ENCODE data around the gene RGS4. TPM values are rescaled to one million over a fixed set of nuclear protein-coding genes. Genes with fewer than 3 reads are reported as not detected.

RGS4 gene
- total RNA-seq, 1 experiment from 2014 or later = not detected

- Histone ChIP-seq H3K4me2 (ENCODE audit: insufficient read depth, insufficient read length, low read length) (no peak overlapping the region), H3K18ac (ENCODE audit: insufficient read length, low read depth, low read length) (no peak overlapping the region), H3K9ac (ENCODE audit: extremely low read depth, insufficient read length, low read length) (no peak overlapping the region), H3K23me2 (ENCODE audit: insufficient read length, low read depth, low read length, poor library complexity, severe bottlenecking) (no peaks in the 10 kb centered on the region), H4K91ac (ENCODE audit: insufficient read length, low read depth, low read length) (no peak overlapping the region), H2AK5ac (ENCODE audit: insufficient read length, low read length) (no peak overlapping the region), H4K5ac (ENCODE audit: insufficient read length, low read depth, low read length) (no peak overlapping the region), H3K27ac (ENCODE audit: insufficient read length, low read depth, low read length) (no peak overlapping the region), H3K23ac (ENCODE audit: insufficient read length, low read depth, low read length) (no peak overlapping the region), H3K56ac (ENCODE audit: insufficient read length, low read depth, low read length) (no peak overlapping the region), H2BK120ac (ENCODE audit: low read depth, low read length, poor library complexity, severe bottlenecking) (no peak overlapping the region), H3K9me3 (ENCODE audit: control insufficient read depth, low read depth, low read length) (no peaks in the 10 kb centered on the region), H2AFZ (ENCODE audit: low read length) (no peak overlapping the region), H4K20me1 (ENCODE audit: control insufficient read depth, insufficient read depth, insufficient read length) (no peaks in the 10 kb centered on the region), H3K27me3 (ENCODE audit: insufficient read depth, low read length) (no peaks in the 10 kb centered on the region), H3K4me1 (ENCODE audit: insufficient read depth, low read length) (no peaks in the 10 kb centered on the region), H3K79me2 (ENCODE audit: insufficient read depth, low read length) (no peaks in the 10 kb centered on the region), H3K4ac (ENCODE audit: low read depth, low read length) (no peak overlapping the region), H3K79me1 (ENCODE audit: insufficient read depth, low read depth, low read length, poor library complexity, severe bottlenecking) (no peaks in the 10 kb centered on the region), H2BK12ac (ENCODE audit: insufficient read length, low read depth, low read length) (no peak overlapping the region), H4K8ac (replicated peaks; ENCODE audit: insufficient read length, low read depth, low read length) (no peak overlapping the region), H3K14ac (ENCODE audit: insufficient read depth, low read length) (no peak overlapping the region), H2BK5ac (ENCODE audit: insufficient read length, low read length) (no peak overlapping the region), H3T11ph (ENCODE audit: low read length) (no peak overlapping the region), H2BK20ac (ENCODE audit: low read depth, low read length, poor library complexity, severe bottlenecking) (no peak overlapping the region), H2BK15ac (ENCODE audit: low read depth, low read length) (no peak overlapping the region)
- no peak for DNase-seq
- H3K9me3 Mint-ChIP-seq = no peaks in the 10 kb centered on the region
- H3K27me3 Mint-ChIP-seq (ENCODE audit: low read depth) = no peaks in the 10 kb centered on the region
- no peak overlapping the region for H3K4me3 Mint-ChIP-seq
- no peaks in the 10 kb centered on the region for H3K4me1 Mint-ChIP-seq
- no CpG with 5 or more reads among the region's 4 CpGs for WGBS (ENCODE audit: extremely low coverage, insufficient read length, low lambda C conversion rate)
- no peak overlapping the region for H3K27ac Mint-ChIP-seq
- TF ChIP-seq, protein P1, sequence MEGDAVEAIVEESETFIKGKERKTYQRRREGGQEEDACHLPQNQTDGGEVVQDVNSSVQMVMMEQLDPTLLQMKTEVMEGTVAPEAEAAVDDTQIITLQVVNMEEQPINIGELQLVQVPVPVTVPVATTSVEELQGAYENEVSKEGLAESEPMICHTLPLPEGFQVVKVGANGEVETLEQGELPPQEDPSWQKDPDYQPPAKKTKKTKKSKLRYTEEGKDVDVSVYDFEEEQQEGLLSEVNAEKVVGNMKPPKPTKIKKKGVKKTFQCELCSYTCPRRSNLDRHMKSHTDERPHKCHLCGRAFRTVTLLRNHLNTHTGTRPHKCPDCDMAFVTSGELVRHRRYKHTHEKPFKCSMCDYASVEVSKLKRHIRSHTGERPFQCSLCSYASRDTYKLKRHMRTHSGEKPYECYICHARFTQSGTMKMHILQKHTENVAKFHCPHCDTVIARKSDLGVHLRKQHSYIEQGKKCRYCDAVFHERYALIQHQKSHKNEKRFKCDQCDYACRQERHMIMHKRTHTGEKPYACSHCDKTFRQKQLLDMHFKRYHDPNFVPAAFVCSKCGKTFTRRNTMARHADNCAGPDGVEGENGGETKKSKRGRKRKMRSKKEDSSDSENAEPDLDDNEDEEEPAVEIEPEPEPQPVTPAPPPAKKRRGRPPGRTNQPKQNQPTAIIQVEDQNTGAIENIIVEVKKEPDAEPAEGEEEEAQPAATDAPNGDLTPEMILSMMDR (conservative IDR thresholded peaks at IDR 0.05) = no peak
- no peaks in the 10 kb centered on the region for H3K36me3 Mint-ChIP-seq (ENCODE audit: insufficient read depth in 1 of 3, low read depth in 3 of 3)
These were observed 13.6 kb upstream of the RGS4 start for GRCh38 chr1:163055531-163055930.
